GM13977 (cell line): ENCODE results near the gene HDX.
"Not testable (repeated sequence)": the region's sequence is repeated elsewhere in the genome, so short reads cannot be mapped to it uniquely, and the experiment has no call there.

Experiments
- DNase-seq: peaks from one replicate; pipeline ENCODE4 v3.0.0; 2012; ENCODE audit warnings: low spot score
- in situ Hi-C: fragments of 300-500 bp; cut with MboI; formaldehyde crosslinking; loops from one replicate; pipeline ENCODE4 v1.12.0; 2022; ENCODE audit warnings: low sequenced_read_pairs, low pct_unique_long_range_greater_than_20kb, mixed read lengths, inconsistent platforms; ENCODE audit not compliant: unreplicated experiment
- TF ChIP-seq, protein P1 (sequence below): IDR thresholded peaks from 2 replicates; pipeline ENCODE4 v1.5.1; 2012; ENCODE audit warnings: mild to moderate bottlenecking, control low read depth; ENCODE audit not compliant: insufficient read depth; ENCODE audit errors: extremely low read depth, missing control alignments

HDX gene

DNA sequence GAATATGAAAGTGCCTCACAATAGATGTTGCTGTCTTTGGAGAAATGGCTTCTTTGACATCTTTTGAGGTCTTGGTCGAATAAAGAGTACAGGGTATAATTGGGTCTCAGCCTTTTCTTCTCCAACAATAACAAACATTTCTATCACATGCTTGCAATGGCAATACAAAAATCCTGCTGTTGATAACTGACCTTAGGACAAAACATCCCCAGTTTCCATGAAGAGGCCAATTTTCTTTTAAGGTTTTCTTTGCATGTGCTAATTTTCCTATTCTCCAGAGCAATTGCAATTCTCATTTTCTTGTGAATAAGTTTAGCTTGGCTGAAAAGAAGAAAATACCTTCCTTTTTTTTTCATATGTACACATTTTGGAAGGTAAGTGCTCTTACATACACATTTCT lies 183.6 kb downstream of the HDX start:
- in situ Hi-C loops, result no loop called here
- TF ChIP-seq, protein P1, sequence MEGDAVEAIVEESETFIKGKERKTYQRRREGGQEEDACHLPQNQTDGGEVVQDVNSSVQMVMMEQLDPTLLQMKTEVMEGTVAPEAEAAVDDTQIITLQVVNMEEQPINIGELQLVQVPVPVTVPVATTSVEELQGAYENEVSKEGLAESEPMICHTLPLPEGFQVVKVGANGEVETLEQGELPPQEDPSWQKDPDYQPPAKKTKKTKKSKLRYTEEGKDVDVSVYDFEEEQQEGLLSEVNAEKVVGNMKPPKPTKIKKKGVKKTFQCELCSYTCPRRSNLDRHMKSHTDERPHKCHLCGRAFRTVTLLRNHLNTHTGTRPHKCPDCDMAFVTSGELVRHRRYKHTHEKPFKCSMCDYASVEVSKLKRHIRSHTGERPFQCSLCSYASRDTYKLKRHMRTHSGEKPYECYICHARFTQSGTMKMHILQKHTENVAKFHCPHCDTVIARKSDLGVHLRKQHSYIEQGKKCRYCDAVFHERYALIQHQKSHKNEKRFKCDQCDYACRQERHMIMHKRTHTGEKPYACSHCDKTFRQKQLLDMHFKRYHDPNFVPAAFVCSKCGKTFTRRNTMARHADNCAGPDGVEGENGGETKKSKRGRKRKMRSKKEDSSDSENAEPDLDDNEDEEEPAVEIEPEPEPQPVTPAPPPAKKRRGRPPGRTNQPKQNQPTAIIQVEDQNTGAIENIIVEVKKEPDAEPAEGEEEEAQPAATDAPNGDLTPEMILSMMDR, result no peak

DNA sequence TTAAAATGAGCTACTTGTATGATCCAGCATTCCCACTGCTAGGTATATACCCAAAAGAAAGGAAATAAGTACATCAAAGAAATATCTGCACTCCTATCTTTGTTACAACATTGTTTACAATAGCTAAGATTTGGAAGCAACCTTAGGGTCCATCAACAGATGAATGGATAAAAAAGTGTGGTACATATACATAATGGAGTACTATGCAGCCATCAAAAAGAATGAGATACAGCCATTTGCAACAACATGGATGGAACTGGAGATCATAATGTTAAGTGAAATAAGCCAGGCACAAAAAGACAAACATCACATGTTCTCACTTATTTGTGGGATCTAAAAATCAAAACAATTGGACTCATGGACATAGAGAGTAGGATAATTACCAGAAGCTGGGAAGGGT lies 186.3 kb downstream of the HDX start:
- in situ Hi-C loops, DNase-seq: not testable (repeated sequence)

More for the DNA sequence above, 183.6 kb downstream of the HDX start:
- no peak for DNase-seq
